HepG2 (cell line): ENCODE results near the gene MICALL2. TPM values are rescaled to one million over a fixed set of nuclear protein-coding genes. Genes with fewer than 3 reads are reported as not detected.

Source experiments
- ARNTL ChIP-seq: sonication (generic); formaldehyde crosslinking; IDR thresholded peaks from 2 replicates; pipeline ENCODE4 v1.4.0; 2020; ENCODE audit warnings: mild to moderate bottlenecking, missing genetic modification reagents
- BCL3 ChIP-seq: sonication (generic); formaldehyde crosslinking; IDR thresholded peaks from 2 replicates; pipeline ENCODE4 v1.5.1; 2020; ENCODE audit warnings: mild to moderate bottlenecking, missing genetic modification reagents, moderate library complexity
- ERF ChIP-seq: IDR thresholded peaks from 2 replicates; pipeline ENCODE4 v1.6.1; 2018; ENCODE audit warnings: missing biosample characterization, missing genetic modification reagents
- IRF9 ChIP-seq: sonication (generic); formaldehyde crosslinking; IDR thresholded peaks from 2 replicates; pipeline ENCODE4 v1.8.0; 2022; ENCODE audit warnings: missing genetic modification reagents, mild to moderate bottlenecking, borderline replicate concordance
- KLF16 ChIP-seq, 2 experiments: sonication (generic) in 1 of 2; formaldehyde crosslinking in 1 of 2; IDR thresholded peaks; 2 replicates each; pipeline versions ENCODE4 v1.6.1 to v1.8.0; 2016 to 2023; ENCODE audit warnings: missing genetic modification reagents in 2 of 2, missing compliant biosample characterization in 1 of 2
- MYC ChIP-seq: sonication (generic); formaldehyde crosslinking; IDR thresholded peaks from 2 replicates; pipeline ENCODE4 v1.9.0; 2021; ENCODE audit warnings: missing genetic modification reagents, borderline replicate concordance
- MYPOP ChIP-seq: sonication (generic); formaldehyde crosslinking; IDR thresholded peaks from 2 replicates; pipeline ENCODE4 v1.8.1; 2023; ENCODE audit warnings: mild to moderate bottlenecking, moderate library complexity, missing genetic modification reagents
- NFKB2 ChIP-seq: sonication (generic); formaldehyde crosslinking; IDR thresholded peaks from 2 replicates; pipeline ENCODE4 v1.4.0; 2020; ENCODE audit warnings: missing genetic modification reagents, borderline replicate concordance
- PRDM15 ChIP-seq: sonication (generic); formaldehyde crosslinking; IDR thresholded peaks from 2 replicates; pipeline ENCODE4 v1.4.0; 2020; ENCODE audit warnings: missing genetic modification reagents
- RAD21 ChIP-seq: fragments of 450-650 bp; formaldehyde crosslinking; IDR thresholded peaks from 2 replicates; pipeline ENCODE4 v1.5.0; 2020; ENCODE audit warnings: mild to moderate bottlenecking
- TFAP4 ChIP-seq: sonication (generic); IDR thresholded peaks from 2 replicates; pipeline ENCODE4 v1.6.1; 2016; ENCODE audit warnings: low read depth, borderline replicate concordance
- XRCC5 ChIP-seq: fragments of 200-400 bp; formaldehyde crosslinking; optimal IDR thresholded peaks from 2 replicates; pipeline ENCODE3; 2017; ENCODE audit warnings: mild to moderate bottlenecking, low read length
- ZFP90 ChIP-seq: sonication (generic); formaldehyde crosslinking; IDR thresholded peaks from 2 replicates; pipeline ENCODE4 v1.8.0; 2022; ENCODE audit warnings: missing genetic modification reagents, mild to moderate bottlenecking, inconsistent platforms, borderline replicate concordance
- ZNF101 ChIP-seq: sonication (generic); formaldehyde crosslinking; IDR thresholded peaks from 2 replicates; pipeline ENCODE4 v1.4.0; 2020; ENCODE audit warnings: mild to moderate bottlenecking, low read depth, missing genetic modification reagents, borderline replicate concordance
- ZNF350 ChIP-seq: sonication (generic); formaldehyde crosslinking; IDR thresholded peaks from 2 replicates; pipeline ENCODE4 v1.4.0; 2020; ENCODE audit warnings: mild to moderate bottlenecking, low read depth, missing genetic modification reagents, borderline replicate concordance
- ZNF556 ChIP-seq: sonication (generic); formaldehyde crosslinking; IDR thresholded peaks from 2 replicates; pipeline ENCODE4 v1.4.0; 2020; ENCODE audit warnings: mild to moderate bottlenecking, missing genetic modification reagents, borderline replicate concordance
- ZNF768 ChIP-seq: sonication (generic); formaldehyde crosslinking; IDR thresholded peaks from 2 replicates; pipeline ENCODE4 v1.4.0; 2020; ENCODE audit warnings: missing genetic modification reagents
- ZNF772 ChIP-seq: sonication (generic); formaldehyde crosslinking; IDR thresholded peaks from 2 replicates; pipeline ENCODE4 v1.5.0; 2020; ENCODE audit warnings: mild to moderate bottlenecking, missing genetic modification reagents
- polyA plus RNA-seq, 8 experiments: library from polyadenylated mRNA; depleted of rRNA in 3 of 8; stranded (reverse) in 7 of 8; unstranded in 1 of 8; fragments of >200 nt; fragmentation: Illumina TruSeq in 4 of 8; extraction: Trizol in 4 of 8; gene quantifications; 2 replicates each; pipeline versions ENCODE4 v1.2.1 to v1.2.3, GENCODE V29; 2011 to 2016; ENCODE audit warnings: low read depth in 4 of 8, missing spikeins in 1 of 8, mixed read lengths in 1 of 8; ENCODE audit not compliant: insufficient read depth in 1 of 8
- total RNA-seq, 5 experiments: library from RNA; depleted of rRNA; stranded (reverse); fragments of >200 nt; fragmentation: Illumina TruSeq; extraction: Trizol; gene quantifications; 2 replicates each; pipeline ENCODE4 v1.2.3, GENCODE V29; 2016; ENCODE audit warnings: low read depth in 1 of 5

MICALL2 gene
- total and polyA plus RNA-seq, 2 of the 13 experiments (the other 11 are each of a cell fraction or from before 2014, with no cell fraction given) = 5.8 to 12.4 TPM

- 0 out of 2 replicates have a peak, but pooled peaks have one; percentile 32 for TF ChIP-seq ARNTL (CRISPR knock-in tag)
- peak in 1 of 2 experiments; percentile 36; a peak in 1 of 4 replicates for TF ChIP-seq KLF16 (CRISPR knock-in tag; IDR thresholded peaks at IDR 0.05)
- no peak for TF ChIP-seq ZNF350
- peak; percentile 28; the same call in 1 of the 2 replicates for TF ChIP-seq NFKB2 (CRISPR knock-in tag)
- TF ChIP-seq ZNF768 (CRISPR knock-in tag) = no peak; the same call in 1 of the 2 replicates
- TF ChIP-seq ZNF556 (CRISPR knock-in tag) = no peak
- TF ChIP-seq XRCC5 = peak; percentile 80
- peak; percentile 57; the same call in 1 of the 2 replicates for TF ChIP-seq BCL3
- TF ChIP-seq MYC (CRISPR knock-in tag) = peak; percentile 60; the same call in 1 of the 2 replicates
- TF ChIP-seq ZNF772 (CRISPR knock-in tag) = peak; percentile 35; the same call in 1 of the 2 replicates
- TF ChIP-seq ZNF101 (CRISPR knock-in tag) = no peak
- TF ChIP-seq RAD21 = peak; percentile 95
- TF ChIP-seq IRF9 (CRISPR knock-in tag) = peak; percentile 48; the same call in 1 of the 2 replicates
- no peak for TF ChIP-seq ZFP90 (CRISPR knock-in tag)
- TF ChIP-seq PRDM15 (CRISPR knock-in tag) = peak; percentile 81; the same call in 1 of the 2 replicates
- TF ChIP-seq MYPOP (CRISPR knock-in tag) = peak; percentile 79; the same call in 1 of the 2 replicates
- peak; percentile 82; the same call in 1 of the 2 replicates for TF ChIP-seq TFAP4
- peak; percentile 23; the same call in 1 of the 2 replicates for TF ChIP-seq ERF (CRISPR knock-in tag)
Measured at GRCh38 chr7:1412322-1413261, 46.7 kb downstream of the MICALL2 start (continued).
